ENCODE data around the gene ID3.

DNA sequence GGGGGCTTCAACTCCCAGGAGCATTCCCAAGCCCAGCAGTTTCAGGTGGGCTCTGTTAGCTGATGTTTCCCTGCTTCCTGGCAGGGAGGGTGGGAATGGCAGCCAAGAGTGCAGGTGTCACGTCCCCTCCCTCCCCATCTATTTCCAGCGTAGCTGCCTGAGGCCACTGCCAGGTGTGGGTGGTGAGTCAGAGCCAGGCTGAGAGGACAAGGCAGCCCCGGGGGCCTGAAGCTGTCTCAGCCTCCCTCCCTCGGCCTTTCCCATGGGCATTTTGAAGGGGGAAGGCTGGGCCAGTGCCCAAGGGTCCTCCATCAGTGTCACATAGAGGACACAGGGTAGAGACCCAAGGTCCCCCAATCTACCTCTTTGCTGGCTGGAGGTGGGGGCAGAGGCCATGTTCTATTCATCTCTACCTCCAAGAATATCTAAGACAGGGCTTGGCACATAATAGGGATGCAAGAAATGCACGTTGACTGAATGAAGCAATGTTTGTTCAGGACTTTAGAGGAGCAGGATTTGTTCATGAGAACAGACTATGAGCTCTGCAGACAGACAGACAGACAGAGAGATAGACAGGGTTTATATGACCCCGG, 34.4 kb upstream of the ID3 start:
- TF ChIP-seq, protein P1, sequence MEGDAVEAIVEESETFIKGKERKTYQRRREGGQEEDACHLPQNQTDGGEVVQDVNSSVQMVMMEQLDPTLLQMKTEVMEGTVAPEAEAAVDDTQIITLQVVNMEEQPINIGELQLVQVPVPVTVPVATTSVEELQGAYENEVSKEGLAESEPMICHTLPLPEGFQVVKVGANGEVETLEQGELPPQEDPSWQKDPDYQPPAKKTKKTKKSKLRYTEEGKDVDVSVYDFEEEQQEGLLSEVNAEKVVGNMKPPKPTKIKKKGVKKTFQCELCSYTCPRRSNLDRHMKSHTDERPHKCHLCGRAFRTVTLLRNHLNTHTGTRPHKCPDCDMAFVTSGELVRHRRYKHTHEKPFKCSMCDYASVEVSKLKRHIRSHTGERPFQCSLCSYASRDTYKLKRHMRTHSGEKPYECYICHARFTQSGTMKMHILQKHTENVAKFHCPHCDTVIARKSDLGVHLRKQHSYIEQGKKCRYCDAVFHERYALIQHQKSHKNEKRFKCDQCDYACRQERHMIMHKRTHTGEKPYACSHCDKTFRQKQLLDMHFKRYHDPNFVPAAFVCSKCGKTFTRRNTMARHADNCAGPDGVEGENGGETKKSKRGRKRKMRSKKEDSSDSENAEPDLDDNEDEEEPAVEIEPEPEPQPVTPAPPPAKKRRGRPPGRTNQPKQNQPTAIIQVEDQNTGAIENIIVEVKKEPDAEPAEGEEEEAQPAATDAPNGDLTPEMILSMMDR (IDR thresholded peaks at IDR 0.05) = no peak
- TF ChIP-seq POLR2A (IDR thresholded peaks at IDR 0.05) = no peak
